Duodenal mucosa (tissue), 2 donors: ENCODE results near the gene SDK2.
"Not testable (repeated sequence)": the region's sequence is repeated elsewhere in the genome, so short reads cannot be mapped to it uniquely, and the experiment has no call there.

Experiments used
- H3K27ac ChIP-seq: one replicate; pipeline ENCODE4 v1.7.0; 2013; ENCODE audit warnings: low read depth, low read length
- H3K27me3 ChIP-seq, 2 donors: one replicate each; pipeline ENCODE4 v1.7.0; 2013; ENCODE audit warnings: low read length in 2 of 2, control low read depth in 1 of 2; ENCODE audit not compliant: insufficient read depth in 2 of 2, control insufficient read depth in 1 of 2
- H3K36me3 ChIP-seq, 2 donors: one replicate each; pipeline ENCODE4 v1.7.0; 2013; ENCODE audit warnings: low read length in 2 of 2, control low read depth in 1 of 2; ENCODE audit not compliant: insufficient read depth in 2 of 2, control insufficient read depth in 1 of 2
- H3K4me1 ChIP-seq, 2 donors: one replicate each; pipeline ENCODE4 v1.7.0; 2013; ENCODE audit warnings: low read length in 2 of 2, control low read depth in 1 of 2; ENCODE audit not compliant: insufficient read depth in 2 of 2, control insufficient read depth in 1 of 2
- H3K4me3 ChIP-seq, 2 donors: one replicate each; pipeline ENCODE4 v1.7.0; 2013; ENCODE audit warnings: low read length in 2 of 2, low read depth in 1 of 2
- H3K9ac ChIP-seq, 2 donors: one replicate each; pipeline ENCODE4 v1.7.0; 2013; ENCODE audit warnings: low read length in 2 of 2, low read depth in 1 of 2
- H3K9me3 ChIP-seq, 2 donors: one replicate each; pipeline ENCODE4 v1.7.0; 2013; ENCODE audit warnings: low read length in 2 of 2, control low read depth in 1 of 2; ENCODE audit not compliant: control insufficient read depth in 1 of 2

Gene SDK2

GRCh38 chr17:73478334-73478733 is 165.9 kb downstream of the SDK2 start:
- Histone ChIP-seq H3K4me1 (peaks cover 0 to 4% of the 10 kb centered on the region in 2 donors), H3K36me3 (no peaks in the 10 kb centered on the region), H3K9me3 (no peaks in the 10 kb centered on the region), H3K4me3 (no peak overlapping the region), H3K27me3 (no peaks in the 10 kb centered on the region), H3K27ac (no peak overlapping the region), H3K9ac (no peak overlapping the region)

- no peak overlapping the region for H3K4me3 ChIP-seq
- H3K4me1 ChIP-seq: peaks cover 0 to 4% of the 10 kb centered on the region in 2 donors
- H3K27ac ChIP-seq: no peak overlapping the region
- H3K9ac ChIP-seq: no peak overlapping the region
- no peaks in the 10 kb centered on the region for H3K27me3 ChIP-seq
- H3K9me3 ChIP-seq: peaks cover 0 to 3% of the 10 kb centered on the region in 2 donors
- H3K36me3 ChIP-seq: no peaks in the 10 kb centered on the region
Measured at GRCh38 chr17:73476890-73477350, 167.3 kb downstream of the SDK2 start.

GRCh38 chr17:73474370-73474988 is 169.8 kb downstream of the SDK2 start:
- no peak overlapping the region for H3K4me3 ChIP-seq
- peaks cover 1 to 6% of the 10 kb centered on the region in 2 donors for H3K4me1 ChIP-seq
- no peak overlapping the region for H3K9ac ChIP-seq
- H3K27ac ChIP-seq: no peak overlapping the region
- no peaks in the 10 kb centered on the region for H3K36me3 ChIP-seq
- peaks cover 0 to 3% of the 10 kb centered on the region in 2 donors for H3K9me3 ChIP-seq
- H3K27me3 ChIP-seq: no peaks in the 10 kb centered on the region

- H3K4me1 ChIP-seq: peaks cover 7 to 11% of the 10 kb centered on the region in 2 donors
- not testable (repeated sequence) for H3K9me3 ChIP-seq, H3K9ac ChIP-seq, H3K36me3 ChIP-seq, H3K27me3 ChIP-seq, H3K4me3 ChIP-seq, H3K27ac ChIP-seq
Measured at GRCh38 chr17:73472715-73473114, 171.5 kb downstream of the SDK2 start.

GRCh38 chr17:73471924-73472323 is 172.3 kb downstream of the SDK2 start:
- Histone ChIP-seq H3K4me1 (peaks cover 7 to 11% of the 10 kb centered on the region in 2 donors), H3K36me3 (no peaks in the 10 kb centered on the region), H3K9me3 (peaks cover 0 to 3% of the 10 kb centered on the region in 2 donors), H3K9ac (no peak overlapping the region), H3K4me3 (no peak overlapping the region), H3K27me3 (no peaks in the 10 kb centered on the region), H3K27ac (no peak overlapping the region)

- Histone ChIP-seq H3K36me3 (no peaks in the 10 kb centered on the region), H3K27ac (no peak overlapping the region), H3K4me3 (no peak overlapping the region), H3K9me3 (peaks cover 0 to 3% of the 10 kb centered on the region in 2 donors), H3K27me3 (no peaks in the 10 kb centered on the region), H3K9ac (no peak overlapping the region), H3K4me1 (peaks cover 7 to 11% of the 10 kb centered on the region in 2 donors)
Measured at GRCh38 chr17:73470316-73470826, 173.9 kb downstream of the SDK2 start.

- Histone ChIP-seq H3K9me3 (peaks cover 0 to 3% of the 10 kb centered on the region in 2 donors), H3K27ac (no peak overlapping the region), H3K36me3 (no peaks in the 10 kb centered on the region), H3K4me1 (peaks cover 7% of the 10 kb centered on the region in 2 donors), H3K9ac (no peak overlapping the region), H3K4me3 (no peak overlapping the region), H3K27me3 (no peaks in the 10 kb centered on the region)
Measured at GRCh38 chr17:73469311-73469710, 174.9 kb downstream of the SDK2 start.

- H3K4me3 ChIP-seq: no peak overlapping the region
- H3K27ac ChIP-seq: no peak overlapping the region
Measured at GRCh38 chr17:73468221-73468620, 176.0 kb downstream of the SDK2 start.

GRCh38 chr17:73467651-73468050 is 176.6 kb downstream of the SDK2 start:
- no peak overlapping the region for H3K9ac ChIP-seq
- no peaks in the 10 kb centered on the region for H3K27me3 ChIP-seq
- H3K27ac ChIP-seq: no peak overlapping the region
- no peaks in the 10 kb centered on the region for H3K36me3 ChIP-seq
- H3K9me3 ChIP-seq: peaks cover 0 to 3% of the 10 kb centered on the region in 2 donors
- H3K4me3 ChIP-seq: no peak overlapping the region
- H3K4me1 ChIP-seq: peaks cover 7% of the 10 kb centered on the region in 2 donors

More at GRCh38 chr17:73468221-73468620, 176.0 kb downstream of the SDK2 start:
- Histone ChIP-seq H3K9ac (no peak overlapping the region), H3K27me3 (no peaks in the 10 kb centered on the region), H3K36me3 (no peaks in the 10 kb centered on the region), H3K9me3 (peaks cover 0 to 3% of the 10 kb centered on the region in 2 donors), H3K4me1 (peaks cover 7% of the 10 kb centered on the region in 2 donors)

GRCh38 chr17:73466704-73467433 is 177.4 kb downstream of the SDK2 start:
- no peaks in the 10 kb centered on the region for H3K27me3 ChIP-seq

More at GRCh38 chr17:73466704-73467433, 177.4 kb downstream of the SDK2 start:
- Histone ChIP-seq H3K9ac (no peak overlapping the region), H3K27ac (no peak overlapping the region), H3K9me3 (peaks cover 0 to under 1% of the 10 kb centered on the region in 2 donors), H3K36me3 (no peaks in the 10 kb centered on the region), H3K4me1 (peaks cover 7% of the 10 kb centered on the region in 2 donors), H3K4me3 (no peak overlapping the region)
